Thoracic aorta (tissue), 2 donors: Measurements from ENCODE around the gene IRGQ. TPM values are rescaled to one million over a fixed set of nuclear protein-coding genes. Genes with fewer than 3 reads are reported as not detected.
"Not testable (repeated sequence)": the region's sequence is repeated elsewhere in the genome, so short reads cannot be mapped to it uniquely, and the experiment has no call there.

Experiments used
- ATAC-seq: fragments of 150-250 bp; one replicate; pipeline ENCODE4 v1.8.0; 2017; ENCODE audit warnings: low read depth; ENCODE audit not compliant: insufficient number of reproducible peaks, low FRiP score
- DNase-seq: peaks from one replicate; pipeline ENCODE4 v3.0.0-alpha.2; 2020; ENCODE audit warnings: low spot score
- H3K27ac ChIP-seq, 2 donors: fragments of 200-600 bp; sonication (generic); 1 replicate in 1 of 2; 2 replicates in 1 of 2; pipeline ENCODE4 v1.5.1; 2016; ENCODE audit warnings: mild to moderate bottlenecking in 2 of 2, moderate library complexity in 2 of 2
- H3K27me3 ChIP-seq: fragments of 200-600 bp; sonication (generic); replicated peaks from 2 replicates; pipeline ENCODE4 v1.6.0; 2016; ENCODE audit warnings: mild to moderate bottlenecking; ENCODE audit not compliant: insufficient read depth
- H3K36me3 ChIP-seq: fragments of 200-600 bp; sonication (generic); one replicate; pipeline ENCODE4 v1.5.1; 2016
- H3K4me1 ChIP-seq, 2 donors: fragments of 200-600 bp; sonication (generic); 1 replicate in 1 of 2; 2 replicates in 1 of 2; pipeline versions ENCODE4 v1.5.1 to v1.6.0; 2016; ENCODE audit warnings: low read depth in 2 of 2, mild to moderate bottlenecking in 1 of 2; ENCODE audit not compliant: control insufficient read depth in 1 of 2
- H3K4me3 ChIP-seq: fragments of 200-600 bp; sonication (generic); 2 replicates; pipeline ENCODE4 v1.5.1; 2016; ENCODE audit warnings: mild to moderate bottlenecking
- H3K9me3 ChIP-seq: fragments of 200-600 bp; sonication (generic); 2 replicates; pipeline ENCODE4 v1.5.1; 2016
- CTCF ChIP-seq: fragments of 200-600 bp; sonication (generic); IDR thresholded peaks from one replicate; pipeline ENCODE4 v1.5.1; 2019; ENCODE audit warnings: antibody characterized with exemption
- total RNA-seq, 2 donors: library from RNA; depleted of rRNA; stranded (reverse); fragments of >200 nt; gene quantifications; one replicate each; pipeline versions ENCODE4 v1.1.0 to v1.2.3, GENCODE V29; 2016

Gene IRGQ
- total RNA-seq, 2 donors from 2014 or later = 24.4 to 37.2 TPM

- ATAC-seq = no peak
- H3K4me3 ChIP-seq = no peak overlapping the region
- H3K4me1 ChIP-seq = peaks cover 0 to 9% of the 10 kb centered on the region in 2 donors
These were observed 40.3 kb upstream of the IRGQ start for GRCh38 chr19:43636121-43636683.

GRCh38 chr19:43635561-43635940 lies 39.6 kb upstream of the IRGQ start:
- not testable (repeated sequence) for H3K36me3 ChIP-seq, H3K27me3 ChIP-seq, ATAC-seq, H3K9me3 ChIP-seq, H3K4me3 ChIP-seq, DNase-seq, H3K27ac ChIP-seq, H3K4me1 ChIP-seq

More at GRCh38 chr19:43636121-43636683, 40.3 kb upstream of the IRGQ start:
- TF ChIP-seq CTCF = no peak
- Histone ChIP-seq H3K9me3 (no peaks in the 10 kb centered on the region), H3K27ac (no peak overlapping the region), H3K36me3 (no peaks in the 10 kb centered on the region), H3K27me3 (no peaks in the 10 kb centered on the region)
- DNase-seq = no peak

- TF ChIP-seq CTCF = no peak
- Histone ChIP-seq H3K9me3 (no peaks in the 10 kb centered on the region), H3K27me3 (no peaks in the 10 kb centered on the region), H3K4me3 (no peak overlapping the region), H3K27ac (no peak overlapping the region), H3K36me3 (no peaks in the 10 kb centered on the region), H3K4me1 (peaks cover 0 to 3% of the 10 kb centered on the region in 2 donors)
- DNase-seq (no peak), ATAC-seq (no peak)
These were observed 39.1 kb upstream of the IRGQ start for GRCh38 chr19:43634872-43635560.

GRCh38 chr19:43634506-43634871 lies 38.6 kb upstream of the IRGQ start:
- Histone ChIP-seq H3K27ac (no peak overlapping the region), H3K27me3 (no peaks in the 10 kb centered on the region), H3K36me3 (no peaks in the 10 kb centered on the region), H3K4me3 (no peak overlapping the region), H3K4me1 (no peaks in the 10 kb centered on the region), H3K9me3 (no peaks in the 10 kb centered on the region)
- no peak for TF ChIP-seq CTCF
- DNase-seq = no peak
- ATAC-seq = no peak

- ATAC-seq (no peak), DNase-seq (no peak)
- Histone ChIP-seq H3K4me1 (no peaks in the 10 kb centered on the region), H3K9me3 (no peaks in the 10 kb centered on the region), H3K27me3 (no peaks in the 10 kb centered on the region), H3K4me3 (no peak overlapping the region), H3K36me3 (no peaks in the 10 kb centered on the region), H3K27ac (no peak overlapping the region)
- no peak for TF ChIP-seq CTCF
These were observed 38.1 kb upstream of the IRGQ start for GRCh38 chr19:43634068-43634467.

- DNase-seq = no peak
These were observed 37.6 kb upstream of the IRGQ start for GRCh38 chr19:43633520-43633919.

More at GRCh38 chr19:43633520-43633919, 37.6 kb upstream of the IRGQ start:
- no peak for ATAC-seq
- Histone ChIP-seq H3K9me3 (no peaks in the 10 kb centered on the region), H3K36me3 (no peaks in the 10 kb centered on the region), H3K4me1 (no peaks in the 10 kb centered on the region), H3K4me3 (no peak overlapping the region), H3K27ac (no peak overlapping the region), H3K27me3 (no peaks in the 10 kb centered on the region)
- TF ChIP-seq CTCF = no peak
